ENCODE results near the gene COX5B. TPM values are rescaled to one million over a fixed set of nuclear protein-coding genes. Genes with fewer than 3 reads are reported as not detected.

The COX5B gene
- total and polyA plus RNA-seq, 3 experiments from 2014 or later = 197 to 334 (median 205) TPM

DNA sequence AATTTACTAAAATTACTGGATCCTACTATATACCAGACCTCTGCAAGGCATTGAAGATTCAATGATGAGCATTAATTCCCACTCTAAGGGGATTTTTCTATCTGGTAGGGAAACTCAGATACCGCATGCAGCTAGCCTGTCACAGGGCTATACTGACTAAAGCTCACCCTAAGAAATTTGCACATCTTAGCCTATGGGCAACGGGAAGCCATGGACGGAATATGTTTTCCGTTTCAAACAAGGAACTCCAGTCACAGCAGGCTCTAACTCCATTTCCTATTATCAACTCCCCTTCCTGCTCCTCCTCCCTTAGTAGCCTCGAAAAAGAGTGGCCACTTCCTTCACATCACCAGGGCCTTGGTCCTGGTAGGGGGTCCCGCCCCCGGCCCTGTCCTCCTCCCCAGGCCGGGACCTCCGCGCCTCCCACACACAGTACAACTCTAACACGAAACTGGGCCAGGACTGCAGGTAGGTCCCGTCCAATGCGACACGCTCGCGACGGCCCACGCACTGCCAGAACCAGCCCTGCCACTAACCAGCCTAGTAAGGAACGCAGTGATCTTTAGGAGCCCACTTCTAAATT, 659 bp upstream of the COX5B start:
- Mint-ChIP-seq H3K36me3 (peaks cover 6 to 42% (median 12%) of the 10 kb centered on the region in 3 donors), H3K27me3 (peaks cover 2% of the 10 kb centered on the region in 2 donors), H3K27ac (peak overlapping the region; percentile 90 to 98 (median 98)), H3K9me3 (no peaks in the 10 kb centered on the region), H3K4me3 (peak overlapping the region; percentile 93 to 96 (median 95)), H3K4me1 (peaks cover 16 to 25% (median 21%) of the 10 kb centered on the region in 3 donors)
- peak overlapping the region; percentile 90 for H3K27ac ChIP-seq (ENCODE audit: low read depth, low read length)
- DNase-seq = no peak
- peaks cover 22% of the 10 kb centered on the region for H3K36me3 ChIP-seq (ENCODE audit: insufficient read depth, low read length)
- ChIA-PET CTCF (interaction anchor here (0.7 to 7.9 kb wide), 5 partner anchors 18 to 92 kb away, joined by 3 to 63 read pairs (median 13); partner anchors contain the start of genes ACTR1B and ANKRD36B), POLR2A (interaction anchor here (0.7 to 3.1 kb wide), 8 partner anchors 15 to 101 kb away, joined by 3 to 83 read pairs (median 4); partner anchors contain the start of genes ACTR1B, ANKRD36B, C2orf92 and ZAP70)
- no peaks in the 10 kb centered on the region for H3K9me3 ChIP-seq (ENCODE audit: low read length)
- peak overlapping the region; percentile 86 for H3K4me3 ChIP-seq (ENCODE audit: low read length)
- H3K27me3 ChIP-seq (ENCODE audit: insufficient read depth, low read length, poor library complexity, severe bottlenecking) = no peaks in the 10 kb centered on the region
- H3K4me1 ChIP-seq (ENCODE audit: insufficient read depth, low read length) = peaks cover 18% of the 10 kb centered on the region

DNA sequence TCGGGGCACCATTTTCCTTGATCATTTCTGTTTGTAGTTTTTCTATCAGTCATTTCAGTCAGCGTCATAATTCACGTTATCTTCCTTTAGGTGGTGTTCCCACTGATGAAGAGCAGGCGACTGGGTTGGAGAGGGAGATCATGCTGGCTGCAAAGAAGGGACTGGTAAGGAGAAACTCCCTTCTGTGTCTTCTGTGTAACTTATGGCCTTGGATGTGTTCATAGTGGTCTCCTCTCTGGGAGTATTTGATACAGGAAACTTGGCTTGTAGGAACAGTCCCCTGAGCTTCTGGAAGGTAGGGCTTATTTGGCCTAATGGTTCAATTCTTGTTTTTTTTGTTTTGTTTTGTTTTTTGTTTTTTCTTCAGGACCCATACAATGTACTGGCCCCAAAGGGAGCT, 1.1 kb downstream of the COX5B start:
- peak overlapping the region; percentile 86 for H3K4me3 ChIP-seq (ENCODE audit: low read length)
- CTCF ChIA-PET = interaction anchor here (1.0 to 7.9 kb wide), 4 partner anchors 13 to 57 kb away, joined by 4 to 63 read pairs (median 15); partner anchors contain the start of genes ACTR1B and ANKRD36B
- H3K9me3 ChIP-seq (ENCODE audit: low read length) = no peaks in the 10 kb centered on the region
- H3K27ac Mint-ChIP-seq = peak overlapping the region; percentile 77 to 98 (median 91)
- no peak for DNase-seq
- no peaks in the 10 kb centered on the region for H3K27me3 ChIP-seq (ENCODE audit: insufficient read depth, low read length, poor library complexity, severe bottlenecking)
- POLR2A ChIA-PET = interaction anchor here (0.7 to 3.1 kb wide), 2 partner anchors 14 to 16 kb away, joined by 3 to 83 read pairs; partner anchors contain the start of gene ACTR1B
- no peak overlapping the region for H3K27ac ChIP-seq (ENCODE audit: low read depth, low read length)
- H3K4me1 ChIP-seq (ENCODE audit: insufficient read depth, low read length) = peaks cover 18% of the 10 kb centered on the region
- H3K4me3 Mint-ChIP-seq = peak overlapping the region; percentile 93 to 96 (median 95)
- peaks cover 6 to 51% (median 12%) of the 10 kb centered on the region in 3 donors for H3K36me3 Mint-ChIP-seq
- peaks cover 0 to 2% of the 10 kb centered on the region in 2 donors for H3K27me3 Mint-ChIP-seq
- H3K36me3 ChIP-seq (ENCODE audit: insufficient read depth, low read length) = peaks cover 22% of the 10 kb centered on the region
- H3K9me3 Mint-ChIP-seq = no peaks in the 10 kb centered on the region
- H3K4me1 Mint-ChIP-seq = peaks cover 16 to 25% (median 21%) of the 10 kb centered on the region in 3 donors

DNA sequence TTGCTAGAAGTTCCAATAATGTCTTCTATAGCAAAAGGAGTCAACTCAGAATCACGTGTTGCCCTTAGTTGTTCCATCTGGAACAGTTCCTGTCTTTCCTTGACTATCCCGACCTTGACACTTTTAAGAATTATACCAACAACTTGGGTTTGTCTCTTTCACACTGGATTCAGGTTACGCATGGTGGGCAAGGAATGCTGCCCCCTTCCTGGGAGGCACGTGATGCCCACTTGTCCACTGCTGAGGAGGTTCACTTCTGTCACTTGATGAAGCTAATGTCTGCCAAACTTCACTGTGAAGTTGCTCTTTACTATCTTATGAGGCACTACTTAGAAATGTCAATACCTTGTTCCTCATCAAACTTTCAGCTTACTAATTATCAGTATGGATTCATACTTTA, 5.3 kb downstream of the COX5B start:
- Mint-ChIP-seq H3K4me1 (peaks cover 11 to 16% (median 12%) of the 10 kb centered on the region in 3 donors), H3K27me3 (peaks cover 0 to 2% of the 10 kb centered on the region in 2 donors), H3K27ac (peak overlapping the region in 5 of 8 donors; percentile 2 to 74 (median 39)), H3K36me3 (peaks cover 6 to 53% (median 19%) of the 10 kb centered on the region in 3 donors), H3K4me3 (no peak overlapping the region), H3K9me3 (no peaks in the 10 kb centered on the region)
- Histone ChIP-seq H3K27me3 (ENCODE audit: insufficient read depth, low read length, poor library complexity, severe bottlenecking) (no peaks in the 10 kb centered on the region), H3K36me3 (ENCODE audit: insufficient read depth, low read length) (peaks cover 22% of the 10 kb centered on the region), H3K4me3 (ENCODE audit: low read length) (no peak overlapping the region), H3K27ac (ENCODE audit: low read depth, low read length) (no peak overlapping the region), H3K4me1 (ENCODE audit: insufficient read depth, low read length) (peaks cover 11% of the 10 kb centered on the region), H3K9me3 (ENCODE audit: low read length) (no peaks in the 10 kb centered on the region)
- DNase-seq = no peak
- POLR2A ChIA-PET = interaction anchor here (1.9 kb wide), 1 partner anchor 11 kb away, joined by 6 read pairs; no protein-coding TSS in a partner anchor
- CTCF ChIA-PET = interaction anchor here (1.2 to 7.9 kb wide), 3 partner anchors 10 to 60 kb away, joined by 3 to 63 read pairs (median 5); partner anchors contain the start of gene ACTR1B

DNA sequence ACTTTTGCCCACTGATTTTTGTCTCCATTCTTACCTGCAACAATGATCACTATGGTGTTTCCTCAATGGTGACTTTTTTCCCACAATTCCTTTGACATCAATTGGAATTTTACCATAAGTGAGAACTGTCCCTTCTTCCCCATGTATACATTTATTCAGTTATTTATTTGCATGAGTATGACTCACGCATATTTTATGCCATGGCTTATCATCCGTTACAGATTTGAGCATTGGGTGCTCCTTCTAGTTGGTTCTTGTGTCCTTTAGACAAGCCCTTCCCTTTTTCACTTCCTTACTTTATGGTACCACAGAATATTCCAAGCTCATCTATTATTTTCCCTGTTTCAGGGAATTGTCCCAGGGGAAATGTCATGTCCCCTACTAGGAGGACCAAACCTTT, 7.6 kb downstream of the COX5B start:
- CTCF ChIA-PET = interaction anchor here (0.6 kb wide), 1 partner anchor 94 kb away, joined by 3 read pairs; no protein-coding TSS in a partner anchor
- Histone ChIP-seq H3K27me3 (ENCODE audit: insufficient read depth, low read length, poor library complexity, severe bottlenecking) (no peaks in the 10 kb centered on the region), H3K4me1 (ENCODE audit: insufficient read depth, low read length) (no peaks in the 10 kb centered on the region), H3K4me3 (ENCODE audit: low read length) (no peak overlapping the region), H3K9me3 (ENCODE audit: low read length) (no peaks in the 10 kb centered on the region), H3K36me3 (ENCODE audit: insufficient read depth, low read length) (peaks cover 19% of the 10 kb centered on the region), H3K27ac (ENCODE audit: low read depth, low read length) (no peak overlapping the region)
- no peaks in the 10 kb centered on the region for H3K27me3 Mint-ChIP-seq
- POLR2A ChIA-PET = no interaction called here
- H3K9me3 Mint-ChIP-seq = no peaks in the 10 kb centered on the region
- DNase-seq = no peak
- peaks cover under 1 to 53% (median 10%) of the 10 kb centered on the region in 3 donors for H3K36me3 Mint-ChIP-seq
- peak overlapping the region in 4 of 8 donors; percentile 0 to 42 (median 16) for H3K27ac Mint-ChIP-seq
- peaks cover 0 to 4% (median 2%) of the 10 kb centered on the region in 3 donors for H3K4me1 Mint-ChIP-seq
- H3K4me3 Mint-ChIP-seq = no peak overlapping the region

DNA sequence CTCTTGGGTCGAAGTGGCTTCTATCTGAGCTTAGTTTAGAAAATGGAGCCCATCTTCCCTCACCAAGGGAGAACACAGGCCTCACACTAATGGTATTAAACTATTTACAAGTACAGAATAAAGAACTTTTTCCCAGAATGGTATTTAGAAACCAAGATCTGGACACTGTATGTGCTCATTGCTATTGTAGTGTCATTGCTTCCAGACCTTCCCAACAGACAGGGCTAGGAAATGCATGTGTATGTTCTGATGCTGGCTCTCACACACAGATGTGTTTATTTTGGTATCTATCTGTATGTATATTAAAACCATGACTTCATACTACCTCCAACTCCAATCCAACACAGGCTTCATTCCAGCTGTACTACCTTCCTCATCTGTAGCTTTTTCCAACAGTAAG, 8.0 kb downstream of the COX5B start:
- H3K36me3 ChIP-seq (ENCODE audit: insufficient read depth, low read length) = peaks cover 17% of the 10 kb centered on the region
- H3K4me1 Mint-ChIP-seq = peaks cover 0 to 4% (median 0%) of the 10 kb centered on the region in 3 donors
- no peaks in the 10 kb centered on the region for H3K9me3 Mint-ChIP-seq
- H3K27me3 ChIP-seq (ENCODE audit: insufficient read depth, low read length, poor library complexity, severe bottlenecking) = no peaks in the 10 kb centered on the region
- POLR2A ChIA-PET = no interaction called here
- H3K27me3 Mint-ChIP-seq = no peaks in the 10 kb centered on the region
- DNase-seq = no peak
- no peak overlapping the region for H3K4me3 ChIP-seq (ENCODE audit: low read length)
- peak overlapping the region in 3 of 8 donors; percentile 0 to 66 (median 42) for H3K27ac Mint-ChIP-seq
- peaks cover 0 to 53% (median 9%) of the 10 kb centered on the region in 3 donors for H3K36me3 Mint-ChIP-seq
- H3K4me1 ChIP-seq (ENCODE audit: insufficient read depth, low read length) = no peaks in the 10 kb centered on the region
- H3K9me3 ChIP-seq (ENCODE audit: low read length) = no peaks in the 10 kb centered on the region
- CTCF ChIA-PET = no interaction called here
- no peak overlapping the region for H3K27ac ChIP-seq (ENCODE audit: low read depth, low read length)
- no peak overlapping the region for H3K4me3 Mint-ChIP-seq

DNA sequence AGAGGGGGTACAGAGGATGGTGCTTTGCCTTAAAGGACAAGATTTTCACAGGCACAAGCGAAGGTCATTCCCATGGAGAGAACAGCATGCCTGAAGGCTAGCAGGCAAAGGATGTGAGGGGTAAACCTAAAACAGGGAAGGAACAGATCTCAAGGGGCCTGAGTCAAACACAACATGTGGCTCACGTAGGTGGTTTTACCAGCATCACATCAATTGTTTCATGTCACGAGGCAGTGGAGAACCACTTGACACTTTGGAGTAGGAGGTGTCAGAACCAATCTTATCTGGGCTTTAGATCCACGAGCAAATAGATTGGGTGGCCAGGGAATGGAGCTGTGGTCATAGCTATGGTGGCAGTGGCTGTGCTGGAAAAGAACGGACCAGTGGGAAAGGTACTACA, 8.4 kb downstream of the COX5B start:
- Mint-ChIP-seq H3K4me1 (peaks cover 0 to 4% (median 0%) of the 10 kb centered on the region in 3 donors), H3K27me3 (no peaks in the 10 kb centered on the region), H3K27ac (peak overlapping the region in 4 of 8 donors; percentile 4 to 86 (median 54)), H3K9me3 (no peaks in the 10 kb centered on the region), H3K36me3 (peaks cover 0 to 53% (median 9%) of the 10 kb centered on the region in 3 donors), H3K4me3 (no peak overlapping the region)
- H3K9me3 ChIP-seq (ENCODE audit: low read length) = no peaks in the 10 kb centered on the region
- ChIA-PET POLR2A (no interaction called here), CTCF (no interaction called here)
- no peak overlapping the region for H3K4me3 ChIP-seq (ENCODE audit: low read length)
- no peak overlapping the region for H3K27ac ChIP-seq (ENCODE audit: low read depth, low read length)
- H3K27me3 ChIP-seq (ENCODE audit: insufficient read depth, low read length, poor library complexity, severe bottlenecking) = no peaks in the 10 kb centered on the region
- H3K36me3 ChIP-seq (ENCODE audit: insufficient read depth, low read length) = peaks cover 16% of the 10 kb centered on the region
- DNase-seq = no peak
- no peaks in the 10 kb centered on the region for H3K4me1 ChIP-seq (ENCODE audit: insufficient read depth, low read length)

DNA sequence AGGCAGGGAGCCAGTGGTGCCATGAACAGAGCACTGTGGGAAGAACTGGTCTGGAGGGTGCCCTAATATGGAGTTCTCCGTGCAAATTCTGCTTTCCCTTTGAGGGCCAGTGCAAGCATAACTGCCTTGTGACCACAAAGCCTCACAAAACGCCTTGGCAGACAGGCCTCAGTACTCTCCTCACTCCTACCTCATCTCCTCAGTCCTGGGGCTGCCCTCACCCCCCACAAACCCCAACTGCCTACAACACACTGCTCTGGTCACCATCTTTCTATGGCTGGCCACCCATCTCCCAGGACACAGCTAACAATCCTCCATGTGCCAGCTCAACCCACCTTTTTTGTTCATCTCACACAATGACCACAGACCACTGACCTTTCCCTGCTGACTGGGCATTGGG, 8.9 kb downstream of the COX5B start:
- DNase-seq = no peak
- Mint-ChIP-seq H3K36me3 (peaks cover 0 to 52% (median 8%) of the 10 kb centered on the region in 3 donors), H3K4me1 (peaks cover 0 to 4% (median under 1%) of the 10 kb centered on the region in 3 donors), H3K9me3 (no peaks in the 10 kb centered on the region), H3K27ac (peak overlapping the region in 6 of 8 donors; percentile 4 to 86 (median 36)), H3K27me3 (no peaks in the 10 kb centered on the region), H3K4me3 (peak overlapping the region in 1 of 7 donors; percentile 34)
- H3K27me3 ChIP-seq (ENCODE audit: insufficient read depth, low read length, poor library complexity, severe bottlenecking) = no peaks in the 10 kb centered on the region
- no peaks in the 10 kb centered on the region for H3K4me1 ChIP-seq (ENCODE audit: insufficient read depth, low read length)
- H3K4me3 ChIP-seq (ENCODE audit: low read length) = no peak overlapping the region
- no peak overlapping the region for H3K27ac ChIP-seq (ENCODE audit: low read depth, low read length)
- H3K36me3 ChIP-seq (ENCODE audit: insufficient read depth, low read length) = peaks cover 16% of the 10 kb centered on the region
- no peaks in the 10 kb centered on the region for H3K9me3 ChIP-seq (ENCODE audit: low read length)
- ChIA-PET CTCF (no interaction called here), POLR2A (no interaction called here)

DNA sequence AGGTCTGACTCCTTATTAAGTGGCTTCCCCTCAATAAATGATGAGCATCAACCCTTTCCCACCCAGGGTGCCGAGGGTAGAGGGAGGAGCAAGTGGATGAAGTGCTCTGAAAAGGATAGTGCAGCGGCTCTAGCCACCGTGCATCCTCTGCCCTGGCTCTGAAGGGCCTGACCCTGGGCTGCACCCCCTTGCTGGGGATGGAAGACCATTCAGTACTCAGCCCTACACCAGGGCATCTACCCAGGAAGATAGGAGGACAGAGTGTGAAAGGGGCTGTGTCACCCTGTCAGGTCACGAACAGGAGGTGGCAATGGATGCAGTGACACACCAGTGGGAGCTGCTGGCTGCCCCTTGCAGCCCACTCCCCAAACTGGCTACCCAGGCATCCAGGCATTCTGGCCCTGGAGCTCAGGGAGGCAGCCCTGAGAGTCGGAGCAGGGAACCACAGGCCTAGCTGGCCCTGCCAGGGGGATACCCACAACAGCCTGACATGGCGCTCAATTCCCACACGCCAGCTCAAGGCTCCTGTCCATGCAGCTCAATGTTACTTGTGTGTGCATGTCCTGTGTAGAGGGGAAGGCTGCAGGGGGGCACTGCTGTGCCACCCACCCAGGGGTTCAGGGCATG, 10.4 kb downstream of the COX5B start:
- no peak overlapping the region for H3K27ac ChIP-seq (ENCODE audit: low read depth, low read length)
- H3K4me3 Mint-ChIP-seq = no peak overlapping the region
- H3K9me3 Mint-ChIP-seq = no peaks in the 10 kb centered on the region
- H3K27me3 Mint-ChIP-seq = no peaks in the 10 kb centered on the region
- peaks cover 23% of the 10 kb centered on the region for H3K36me3 ChIP-seq (ENCODE audit: insufficient read depth, low read length)
- H3K4me1 ChIP-seq (ENCODE audit: insufficient read depth, low read length) = peaks cover 3% of the 10 kb centered on the region
- peaks cover 0 to 51% (median 8%) of the 10 kb centered on the region in 3 donors for H3K36me3 Mint-ChIP-seq
- POLR2A ChIA-PET = no interaction called here
- H3K9me3 ChIP-seq (ENCODE audit: low read length) = no peaks in the 10 kb centered on the region
- peaks cover 2 to 12% (median 10%) of the 10 kb centered on the region in 3 donors for H3K4me1 Mint-ChIP-seq
- DNase-seq = no peak
- CTCF ChIA-PET = no interaction called here
- H3K4me3 ChIP-seq (ENCODE audit: low read length) = no peak overlapping the region
- H3K27me3 ChIP-seq (ENCODE audit: insufficient read depth, low read length, poor library complexity, severe bottlenecking) = no peaks in the 10 kb centered on the region
- no peak overlapping the region for H3K27ac Mint-ChIP-seq
